GM18858 (cell line): ENCODE measurements around the gene UBE2J2.

Source experiments
- ATAC-seq: cut with Tn5 transposase; IDR thresholded peaks from one replicate; pipeline ENCODE4 v1.9.1; 2021; ENCODE audit not compliant: unreplicated experiment

UBE2J2 gene

DNA sequence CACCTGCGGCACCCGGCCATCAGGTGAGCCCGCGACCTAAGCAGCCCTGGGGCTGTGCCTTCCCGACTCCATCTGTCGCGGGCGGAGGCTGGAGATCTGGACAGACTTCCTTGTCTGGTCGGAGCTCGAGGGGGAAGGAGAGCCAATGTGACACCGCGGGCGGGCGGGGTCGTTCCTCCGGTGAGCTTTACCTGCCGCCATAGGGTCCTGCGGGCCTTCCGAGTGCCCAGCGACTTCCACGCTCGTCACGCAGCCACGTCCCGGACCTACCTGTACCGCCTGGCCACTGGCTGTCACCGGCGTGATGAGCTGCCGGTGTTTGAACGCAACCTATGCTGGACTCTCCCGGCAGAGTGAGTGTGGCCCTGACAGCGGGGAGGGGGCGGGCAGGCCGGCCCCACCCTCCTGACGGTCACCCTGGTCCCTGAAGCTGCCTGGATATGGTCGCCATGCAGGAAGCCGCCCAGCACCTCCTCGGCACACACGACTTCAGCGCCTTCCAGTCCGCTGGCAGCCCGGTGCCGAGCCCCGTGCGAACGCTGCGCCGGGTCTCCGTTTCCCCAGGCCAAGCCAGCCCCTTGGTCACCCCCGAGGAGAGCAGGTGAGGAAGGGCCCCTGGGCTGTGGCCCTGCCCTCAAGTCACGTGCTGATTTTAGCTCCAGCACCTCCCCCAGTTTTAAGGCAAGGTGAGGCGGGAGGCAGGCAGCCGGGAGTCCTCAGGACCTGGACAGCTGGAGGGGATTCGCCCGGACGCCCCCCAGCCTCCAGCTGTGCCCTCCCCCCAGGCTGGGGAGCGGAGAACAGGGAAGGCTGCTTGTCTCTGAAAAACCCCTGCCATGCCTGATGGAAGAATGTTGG, 35.8 kb upstream of the UBE2J2 start:
- ATAC-seq = no peak

DNA sequence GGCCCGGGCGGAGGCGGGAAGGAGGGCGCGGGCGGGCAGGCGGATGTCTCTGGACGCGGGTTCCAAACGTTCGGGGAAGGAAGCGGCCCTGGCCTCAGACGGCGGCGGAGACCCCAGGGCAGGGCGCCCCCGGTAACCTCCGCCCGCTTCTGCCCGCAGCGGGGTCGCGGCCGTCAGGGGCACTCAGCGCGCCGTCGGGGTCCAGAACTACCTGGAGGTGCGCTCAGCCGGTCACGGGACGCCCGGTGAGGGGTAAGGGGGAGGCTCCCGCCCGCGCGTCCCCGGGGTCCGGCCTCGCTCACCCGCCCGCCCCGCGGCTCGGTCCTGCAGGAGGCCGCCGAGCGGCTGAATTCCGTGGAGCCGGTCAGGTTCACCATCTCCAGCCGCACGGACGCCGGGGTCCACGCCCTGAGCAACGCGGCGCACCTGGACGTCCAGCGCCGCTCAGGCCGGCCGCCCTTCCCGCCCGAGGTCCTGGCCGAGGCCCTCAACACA, 35.1 kb upstream of the UBE2J2 start:
- ATAC-seq = no peak

DNA sequence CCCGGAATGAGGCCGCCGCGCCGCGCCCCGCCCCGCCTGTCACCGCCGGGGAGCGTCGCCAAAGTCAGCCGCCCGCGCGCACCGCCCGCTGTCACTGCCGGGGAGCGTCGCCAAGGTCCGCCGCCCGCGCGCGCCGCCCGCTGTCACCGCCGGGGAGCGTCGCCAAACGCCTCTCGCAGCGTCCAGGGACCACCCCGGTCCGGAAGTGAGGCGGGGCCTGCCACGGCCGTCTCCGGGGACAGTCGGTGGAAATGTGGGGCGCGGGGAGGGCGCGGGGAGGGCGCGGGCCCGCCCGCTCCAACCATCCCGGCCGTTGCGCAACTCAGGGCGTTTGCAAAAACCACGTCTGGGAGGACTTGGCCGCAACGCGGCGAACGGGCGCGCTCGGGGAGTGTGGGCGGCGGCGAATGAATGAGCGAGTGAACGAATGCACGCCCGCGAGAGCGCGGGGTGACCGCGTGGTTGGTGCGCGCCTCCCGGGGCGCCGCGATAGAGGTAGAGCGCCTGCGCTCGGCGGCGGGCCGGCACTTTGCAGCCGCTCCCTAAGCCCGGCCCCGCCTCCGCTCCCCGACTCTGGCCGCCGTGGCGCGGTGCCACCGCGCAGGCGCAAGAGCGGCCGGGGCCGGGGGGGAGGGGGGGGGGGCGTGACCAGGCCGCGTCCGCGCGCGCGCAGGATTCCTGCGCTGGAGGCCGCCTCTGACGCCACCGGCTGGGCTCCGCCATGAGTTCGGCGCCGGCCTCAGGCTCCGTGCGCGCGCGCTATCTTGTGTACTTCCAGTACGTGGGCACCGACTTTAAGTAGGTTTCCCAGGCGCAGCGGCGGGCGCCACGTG, 34.5 kb upstream of the UBE2J2 start, which contains the start of the genes ACAP3 and PUSL1:
TSS of gene ACAP3 (minus strand) at position 8 of the 833 bp plus-strand sequence. CDS start 115 bp downstream, outside the sequence.
TSS of gene PUSL1 (plus strand) at position 675 of the 833 bp plus-strand sequence. CDS start at position 722, 47 bp downstream.
- ATAC-seq = peak; percentile 36

DNA sequence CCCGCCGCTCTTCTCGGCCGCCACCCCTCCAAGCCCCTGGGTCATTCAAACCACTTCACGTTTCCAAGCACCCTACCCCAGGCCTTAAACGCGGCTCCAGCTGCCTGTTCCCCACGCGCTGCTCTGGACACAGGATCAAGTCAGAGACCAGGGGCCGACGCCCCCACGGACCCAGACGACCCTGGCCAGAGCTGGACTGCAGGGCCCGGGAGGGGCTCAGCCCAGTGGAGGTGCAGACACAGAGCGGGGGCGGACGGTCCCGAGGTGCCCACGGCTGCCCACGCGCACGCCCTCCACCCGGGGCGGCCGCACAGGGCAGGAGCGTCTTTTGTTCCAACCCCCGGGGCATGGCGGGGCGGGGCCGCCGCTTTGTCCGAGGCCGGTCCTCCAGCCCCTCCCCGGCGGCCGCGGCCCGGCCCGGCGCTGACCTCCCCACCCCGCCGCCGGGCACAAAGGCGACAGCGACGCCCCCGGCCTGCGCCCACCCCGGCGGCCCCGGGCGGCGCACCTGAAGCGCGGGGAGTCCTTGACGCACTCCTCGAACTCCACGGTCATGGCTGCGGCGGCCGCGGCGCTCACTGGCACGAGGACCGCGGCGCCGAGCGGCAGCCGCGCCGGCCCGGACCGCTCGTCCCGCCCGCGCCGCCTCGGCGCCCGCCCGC, 33.7 kb upstream of the UBE2J2 start:
- peak; percentile 13 for ATAC-seq

DNA sequence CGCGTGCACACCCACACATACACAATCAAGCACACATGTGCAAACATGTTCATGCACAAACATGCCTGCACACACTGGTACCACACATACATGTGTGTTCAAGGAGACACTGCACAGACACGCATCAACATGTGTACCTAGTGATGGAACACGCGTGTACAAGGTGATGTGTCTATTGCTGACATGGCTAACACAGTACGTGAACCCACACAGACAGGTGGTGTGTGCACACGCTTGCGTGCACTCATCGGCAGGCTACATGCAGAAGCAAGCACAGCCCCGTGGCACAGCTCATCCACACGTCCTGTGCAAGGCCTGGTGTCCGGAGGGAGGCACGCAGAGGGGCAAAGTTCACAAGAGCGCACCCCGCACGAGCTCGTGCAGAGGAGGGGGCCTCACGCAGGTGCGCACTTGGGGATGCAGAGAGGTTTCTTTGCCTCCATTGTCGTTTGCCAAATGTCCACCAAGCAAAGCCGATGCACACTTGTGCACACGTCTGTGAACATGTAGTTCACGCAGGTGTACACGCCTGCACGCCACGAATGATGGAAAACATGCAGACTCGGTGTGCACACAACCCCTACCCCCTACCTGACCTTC, 33.1 kb upstream of the UBE2J2 start:
- no peak for ATAC-seq

DNA sequence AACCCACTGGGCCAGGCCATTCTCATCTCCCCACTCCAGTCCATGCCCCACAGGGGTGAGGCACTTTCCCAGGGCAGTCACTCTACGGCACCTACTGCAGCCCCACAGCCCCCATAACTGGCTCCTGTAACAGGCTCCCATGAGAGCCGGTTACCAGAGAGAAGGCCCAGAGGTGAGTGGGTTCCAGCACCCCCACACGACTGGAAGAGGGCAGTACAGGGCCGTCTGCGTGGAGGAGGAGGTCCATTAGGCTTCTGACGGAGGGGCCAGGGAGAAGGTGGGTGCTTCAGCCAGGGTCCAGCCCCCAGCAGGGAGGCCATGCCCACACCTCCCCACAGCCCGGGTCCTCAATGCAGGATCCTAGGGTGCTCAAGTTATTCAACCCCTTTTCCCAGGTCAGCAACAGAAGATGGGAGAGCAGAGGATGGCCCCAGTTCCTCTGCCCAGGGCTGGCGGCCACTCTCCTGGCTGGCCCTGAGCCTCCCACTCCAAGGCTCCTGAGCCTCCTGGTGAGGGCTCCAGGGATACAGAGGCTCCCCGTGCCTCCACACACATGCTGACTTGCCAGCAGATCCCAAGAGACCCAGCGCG, 32.5 kb upstream of the UBE2J2 start:
- ATAC-seq = no peak

DNA sequence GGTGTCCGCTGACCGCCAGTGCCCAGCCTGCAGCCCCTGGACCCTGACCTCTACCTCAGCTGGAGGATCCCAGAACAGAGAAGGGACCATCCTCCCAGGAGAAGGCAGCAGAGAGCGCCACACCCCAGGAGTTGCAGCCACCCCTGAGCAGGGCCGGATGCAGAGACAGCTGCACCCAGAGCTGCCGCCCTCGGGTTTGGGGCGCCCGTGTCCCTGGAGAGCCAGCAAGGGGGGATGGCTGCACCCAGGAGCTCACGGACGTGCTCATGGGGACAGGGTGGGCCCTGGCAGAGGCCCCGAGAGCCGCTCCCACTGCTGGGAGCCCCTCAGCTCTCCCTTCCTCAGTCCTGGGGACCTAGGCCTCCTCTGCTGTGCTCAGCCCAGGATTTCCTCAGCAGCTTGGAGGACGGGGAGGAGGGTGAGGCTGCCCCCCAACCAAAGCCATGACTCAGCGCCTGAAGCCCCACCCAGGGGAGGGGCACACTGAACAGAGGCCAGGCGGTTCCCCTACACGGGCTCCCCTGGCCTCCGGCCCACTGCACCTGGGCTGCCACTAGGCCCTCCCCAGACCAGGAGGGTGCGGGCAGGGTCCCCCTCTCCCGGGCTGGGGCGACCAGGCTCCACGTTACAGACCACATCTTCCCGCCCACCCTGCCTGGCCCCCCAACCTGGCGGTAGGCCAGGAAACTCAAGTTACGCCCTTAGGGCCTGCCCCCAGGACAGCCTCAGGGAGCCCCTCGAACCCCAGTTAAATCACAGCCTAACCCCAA, 31.8 kb upstream of the UBE2J2 start:
- ATAC-seq = no peak

DNA sequence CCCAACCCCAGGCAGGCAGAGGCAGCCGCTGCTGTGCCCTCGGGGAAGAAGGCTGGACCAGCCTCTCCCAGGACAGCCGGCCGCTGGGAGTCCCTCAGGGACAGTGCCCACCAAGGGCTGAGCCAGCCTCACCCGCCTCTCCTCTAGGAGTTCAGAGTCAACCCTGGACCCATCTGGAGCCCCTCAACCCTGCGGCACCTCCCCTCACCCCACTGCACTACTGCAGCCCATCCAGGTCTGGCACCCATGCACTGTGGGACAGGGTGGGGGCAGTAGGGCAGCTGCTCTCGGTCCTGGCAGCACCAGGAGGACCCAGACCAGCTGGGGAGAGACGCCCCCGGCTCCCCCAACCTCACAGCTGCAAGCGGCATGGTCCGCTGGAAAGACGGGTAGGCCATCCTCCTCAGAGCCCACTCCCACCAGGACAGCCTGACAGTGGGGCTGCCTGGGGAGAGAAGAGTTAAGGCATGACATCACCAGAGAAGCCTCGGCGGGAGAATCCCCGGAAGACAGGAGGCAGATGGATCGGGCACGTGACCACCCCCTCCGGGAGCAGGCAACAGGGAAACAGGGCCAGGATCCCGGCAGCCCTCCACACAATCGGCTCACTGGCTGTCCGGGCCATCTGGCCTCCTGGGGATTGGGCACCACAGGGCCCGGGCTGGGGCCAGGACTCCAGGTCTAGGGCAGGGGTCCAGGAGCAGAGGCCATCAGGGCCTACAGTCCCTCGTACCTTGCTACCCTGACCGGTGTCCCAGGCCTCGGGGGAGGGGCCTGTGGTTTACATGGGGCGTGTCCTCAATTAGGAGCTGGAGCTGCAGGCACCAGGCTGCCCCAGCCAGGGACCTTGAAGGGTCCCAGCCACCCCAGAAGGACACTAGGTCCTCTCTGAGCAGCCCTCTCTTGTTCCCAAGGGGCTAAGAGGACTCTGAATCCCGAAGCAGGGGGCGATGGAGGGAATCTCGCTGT, 31.0 kb upstream of the UBE2J2 start:
- no peak for ATAC-seq

DNA sequence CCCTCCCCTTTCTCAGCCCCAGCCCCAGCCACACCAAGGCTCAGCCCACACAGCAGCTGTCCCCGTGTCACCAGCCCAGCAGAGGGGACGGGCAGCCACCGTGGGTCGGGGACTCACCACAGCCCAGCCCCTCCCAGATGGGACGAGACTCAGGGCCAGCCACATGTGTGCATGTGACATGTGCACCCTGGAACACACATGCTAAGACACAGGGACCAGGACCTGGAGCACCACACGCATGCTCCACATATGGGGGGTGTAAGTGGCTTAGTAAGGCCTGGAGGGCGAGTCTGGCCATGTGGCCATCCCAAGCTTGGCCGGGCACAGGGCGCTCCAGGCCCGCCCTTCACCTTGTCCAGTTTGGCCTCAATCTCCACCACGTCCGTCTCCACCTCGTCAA, 30.1 kb upstream of the UBE2J2 start:
- ATAC-seq = no peak

DNA sequence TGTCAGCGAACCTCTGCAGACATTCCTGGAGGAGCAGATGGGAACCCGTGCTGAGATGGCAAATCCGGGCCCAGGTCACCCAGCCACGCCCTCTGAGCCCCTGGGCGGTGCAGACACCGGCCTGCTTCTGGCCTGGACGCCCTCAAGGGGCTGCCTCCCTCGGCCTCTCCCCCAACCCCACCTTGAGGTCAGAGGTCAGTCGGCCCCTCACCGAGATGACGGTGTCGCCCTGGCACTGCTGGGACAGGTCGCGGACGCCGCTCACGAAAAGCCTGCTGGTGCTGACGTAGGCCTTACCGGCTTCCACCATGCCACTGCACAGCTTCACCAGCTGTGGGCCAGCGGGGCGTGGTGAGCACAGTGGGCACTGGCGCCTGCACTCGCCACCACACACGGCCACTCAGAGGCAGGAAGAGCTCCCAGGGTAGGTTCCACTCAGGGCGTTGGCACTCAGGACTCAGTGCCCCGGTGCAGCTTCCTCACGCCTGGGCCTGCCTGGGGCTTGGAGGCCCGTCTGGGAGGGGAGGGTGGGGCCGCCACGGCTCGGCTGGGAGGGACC, 29.4 kb upstream of the UBE2J2 start:
- ATAC-seq = no peak

DNA sequence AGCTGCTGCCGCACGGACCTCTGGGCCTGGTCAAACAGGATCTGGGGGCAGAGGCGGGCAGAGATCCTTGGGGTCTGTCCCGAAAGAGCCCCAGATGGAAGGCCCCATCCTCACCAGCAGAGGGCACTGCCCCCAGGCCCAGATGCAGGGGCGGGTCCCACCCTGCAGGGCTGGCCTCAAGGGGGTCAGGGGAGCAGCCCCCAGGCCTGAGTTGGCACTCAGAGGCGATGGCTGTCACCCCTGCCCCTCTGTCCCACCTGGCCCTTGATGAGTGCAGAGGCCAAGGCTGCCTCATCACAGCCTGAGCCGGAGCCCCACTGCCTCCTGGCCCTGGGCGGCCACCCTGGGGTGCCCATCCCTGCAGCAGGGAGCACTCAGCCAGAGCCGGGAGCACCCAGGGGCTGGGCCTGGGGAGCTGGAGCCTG, 28.4 kb upstream of the UBE2J2 start:
- ATAC-seq = no peak

DNA sequence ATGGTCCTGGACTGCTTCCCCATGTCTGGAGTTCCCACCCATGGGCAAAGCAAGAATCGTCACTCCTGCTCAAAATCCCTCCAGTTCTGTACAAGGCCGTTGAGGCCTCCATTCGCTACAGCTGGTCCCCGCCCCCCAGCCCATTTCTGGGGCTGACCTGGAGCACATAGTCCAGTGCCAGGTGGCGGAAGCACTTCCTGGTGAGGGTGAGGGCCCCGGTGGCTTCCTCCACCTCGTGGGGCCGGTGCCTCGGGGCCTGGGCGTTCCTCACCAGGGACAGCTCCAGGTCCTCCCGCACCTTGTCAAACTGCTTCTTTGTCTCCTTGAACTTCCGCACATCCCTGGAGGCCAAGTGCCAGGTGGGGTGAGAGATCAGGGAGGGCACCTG, 26.7 kb upstream of the UBE2J2 start:
- no peak for ATAC-seq

DNA sequence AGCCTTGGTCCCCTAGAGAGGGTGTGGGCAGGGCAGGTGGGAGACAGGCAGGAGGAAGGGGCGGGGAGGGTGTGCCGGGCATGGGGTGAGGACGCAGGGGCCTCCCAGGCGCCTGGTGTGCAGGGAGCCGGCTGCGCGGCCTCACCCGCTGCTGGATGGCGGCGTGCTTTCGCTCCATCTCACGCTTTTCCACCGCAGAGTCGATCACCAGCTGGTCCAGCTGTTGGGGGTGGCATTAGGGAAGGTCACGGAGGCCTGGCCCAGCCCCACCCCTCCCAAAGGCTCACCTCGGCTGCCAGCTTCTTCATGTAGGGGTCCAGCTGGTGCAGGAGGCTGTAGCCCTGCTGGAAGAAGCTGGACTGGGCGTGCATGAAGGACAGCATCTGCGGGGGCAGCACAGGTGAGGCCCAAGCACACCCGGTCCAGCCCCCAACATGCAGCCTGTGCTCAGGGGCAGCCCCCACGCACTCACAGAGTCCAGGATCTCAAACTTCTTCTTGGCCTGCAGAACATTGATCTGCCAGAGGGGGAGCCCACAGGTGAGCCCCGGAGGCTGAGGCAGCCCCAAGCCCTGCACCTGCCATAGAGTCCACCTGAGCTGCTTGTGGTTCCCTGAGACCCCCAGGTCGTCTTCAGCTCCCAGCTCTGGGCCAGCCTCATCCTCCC, 26.2 kb upstream of the UBE2J2 start:
- no peak for ATAC-seq

DNA sequence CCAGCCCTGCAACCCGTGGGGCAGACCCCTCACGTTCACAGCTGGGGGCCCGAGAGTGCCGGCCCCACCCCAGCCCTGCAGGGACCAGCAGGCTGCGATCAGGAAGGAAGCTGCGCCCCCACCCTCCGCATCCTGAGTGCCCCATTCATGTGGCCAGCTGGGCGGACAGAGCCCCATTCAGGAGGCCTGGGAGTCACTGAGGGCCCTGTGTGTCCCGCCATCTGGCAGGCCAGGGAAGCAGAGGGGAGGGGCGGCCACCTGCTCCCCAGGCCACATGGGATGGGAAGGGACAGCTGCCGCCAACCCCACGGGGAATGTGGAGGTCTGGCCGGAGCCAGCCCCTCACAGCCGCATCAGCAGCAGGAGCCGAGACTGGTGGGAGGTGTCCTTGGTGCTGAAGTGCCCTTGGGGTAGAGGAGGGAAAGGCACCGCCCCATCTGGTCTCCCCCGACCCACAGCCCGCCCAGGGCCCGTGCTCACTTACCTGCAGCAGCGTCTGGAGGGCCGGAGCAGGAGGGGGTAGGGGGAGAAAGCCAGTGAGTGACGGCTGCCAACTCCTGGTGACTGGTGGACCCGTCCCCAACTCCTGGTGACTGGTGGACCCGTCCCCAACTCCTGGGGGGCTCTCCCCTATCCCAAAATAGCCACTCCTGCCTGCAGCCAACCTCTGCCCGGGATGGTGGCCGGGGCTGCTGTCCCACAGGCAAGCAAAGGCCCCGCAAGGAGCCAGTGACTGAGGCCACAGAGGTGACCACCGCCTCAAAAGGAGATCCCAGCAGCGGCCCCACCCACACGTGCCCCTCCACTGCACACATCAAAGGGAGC, 25.4 kb upstream of the UBE2J2 start:
- no peak for ATAC-seq

DNA sequence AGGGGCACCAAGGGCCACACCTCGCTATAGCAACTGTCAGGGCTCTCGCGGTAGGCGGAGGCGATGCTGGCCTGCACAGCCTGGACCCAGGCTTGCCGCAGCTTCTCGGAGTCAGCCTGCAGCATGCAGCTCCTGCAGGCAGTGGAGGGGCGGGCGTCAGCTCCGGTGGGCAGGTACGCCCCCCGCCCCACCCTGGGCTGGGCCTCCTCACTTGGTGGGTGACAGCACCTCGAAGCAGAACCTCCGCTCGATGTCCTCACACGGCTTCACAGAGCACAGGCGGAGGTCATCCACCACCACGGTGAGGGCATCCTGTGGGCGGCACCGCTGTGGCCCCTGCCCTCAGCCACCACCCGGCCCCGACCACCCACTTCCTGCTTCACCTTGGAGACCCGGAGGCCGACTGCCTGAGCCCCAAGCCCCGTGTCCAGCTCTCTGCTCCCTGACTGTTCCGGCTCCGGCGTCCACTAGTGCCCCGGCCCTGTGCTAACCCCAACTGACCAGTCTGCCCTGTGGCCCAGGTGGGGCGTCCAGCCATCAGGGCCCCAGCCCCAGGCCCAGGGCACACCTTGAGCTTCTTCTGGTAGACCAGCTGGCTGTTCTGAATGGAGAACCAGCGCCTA, 24.3 kb upstream of the UBE2J2 start:
- ATAC-seq = no peak
